ENCODE measurements around the gene EEF1G.
"Not testable (repeated sequence)": the region's sequence is repeated elsewhere in the genome, so short reads cannot be mapped to it uniquely, and the experiment has no call there.

EEF1G gene

DNA sequence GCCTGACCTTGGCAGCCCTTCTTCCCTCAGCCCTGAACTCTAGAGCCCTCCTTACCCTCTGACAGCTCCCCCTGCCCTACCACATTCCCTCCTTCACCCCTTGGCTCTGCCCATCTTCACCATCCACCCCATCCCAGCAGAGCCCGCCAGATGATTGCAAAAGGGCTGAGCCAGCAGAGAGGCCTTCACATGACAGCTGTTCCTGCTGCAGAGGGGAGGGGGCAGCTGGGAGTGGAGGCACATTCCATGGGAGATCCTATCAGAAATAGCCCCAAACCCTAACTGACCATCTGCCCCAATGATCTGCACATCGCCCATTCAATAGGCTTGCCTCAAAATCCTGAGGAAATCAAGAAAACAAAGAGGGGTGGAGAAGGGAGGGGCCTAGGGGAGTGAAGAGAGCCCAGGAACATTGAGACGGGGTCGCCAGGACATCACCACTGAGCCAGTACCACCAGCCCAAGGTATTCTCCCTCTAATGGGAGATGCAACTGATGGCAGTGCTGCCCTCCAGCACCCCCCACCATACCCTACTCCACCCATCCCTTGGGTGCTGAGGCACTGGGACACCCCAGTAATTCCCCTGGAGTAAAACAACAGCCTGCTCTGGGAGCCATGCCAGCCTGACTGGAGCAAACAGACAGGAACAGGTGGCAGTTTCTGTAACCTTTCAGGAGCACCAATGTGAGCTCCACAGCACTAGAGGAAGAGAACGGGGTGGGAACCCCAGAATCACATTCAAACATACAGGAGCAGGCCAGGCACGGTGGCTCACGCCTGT lies 19.1 kb downstream of the EEF1G start:
- DNase-seq (ENCODE audit: low spot score): no peak

GRCh38 chr11:62553839-62554361 lies 19.8 kb downstream of the EEF1G start:
- peak; percentile 87 for DNase-seq (ENCODE audit: low spot score)

GRCh38 chr11:62553080-62553838 lies 20.4 kb downstream of the EEF1G start:
- peak; percentile 95 for DNase-seq (ENCODE audit: low spot score)

DNA sequence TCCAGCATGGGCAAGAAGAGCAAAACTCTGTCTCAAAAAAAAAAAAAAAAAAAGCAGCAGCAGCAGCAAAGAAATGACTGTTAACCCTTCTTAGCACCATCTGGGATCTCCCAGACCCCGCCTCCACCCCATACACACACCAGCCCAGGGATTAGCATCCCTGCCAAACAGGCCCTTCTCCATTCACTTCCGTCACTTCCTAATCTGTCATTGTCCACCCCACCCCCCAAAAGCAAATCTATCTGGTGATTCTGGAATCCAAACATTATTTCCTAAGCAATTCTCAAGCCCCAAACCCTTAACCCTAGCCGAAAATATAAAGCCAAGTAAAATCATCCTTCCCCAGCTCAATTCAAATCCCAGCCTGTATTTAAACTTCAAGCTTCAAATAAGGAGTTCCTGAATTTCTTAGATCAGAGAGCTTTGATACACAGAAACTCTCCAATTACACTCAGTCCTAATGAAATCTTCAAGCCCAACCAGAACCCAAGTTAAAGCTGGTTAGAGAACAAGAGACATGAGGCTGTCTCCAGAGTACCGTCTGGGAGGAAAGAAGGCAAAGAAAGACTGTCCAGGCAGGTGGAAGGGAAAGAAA lies 21.1 kb downstream of the EEF1G start:
- DNase-seq (ENCODE audit: low spot score): no peak

GRCh38 chr11:62550478-62550877 lies 23.2 kb downstream of the EEF1G start:
- not testable (repeated sequence) for DNase-seq (ENCODE audit: low spot score)

GRCh38 chr11:62548545-62549335 lies 25.0 kb downstream of the EEF1G start:
- no peak for DNase-seq (ENCODE audit: low spot score)

- DNase-seq (ENCODE audit: low spot score): peak; percentile 83
Observed at GRCh38 chr11:62547691-62548281, 25.9 kb downstream of the EEF1G start.

DNA sequence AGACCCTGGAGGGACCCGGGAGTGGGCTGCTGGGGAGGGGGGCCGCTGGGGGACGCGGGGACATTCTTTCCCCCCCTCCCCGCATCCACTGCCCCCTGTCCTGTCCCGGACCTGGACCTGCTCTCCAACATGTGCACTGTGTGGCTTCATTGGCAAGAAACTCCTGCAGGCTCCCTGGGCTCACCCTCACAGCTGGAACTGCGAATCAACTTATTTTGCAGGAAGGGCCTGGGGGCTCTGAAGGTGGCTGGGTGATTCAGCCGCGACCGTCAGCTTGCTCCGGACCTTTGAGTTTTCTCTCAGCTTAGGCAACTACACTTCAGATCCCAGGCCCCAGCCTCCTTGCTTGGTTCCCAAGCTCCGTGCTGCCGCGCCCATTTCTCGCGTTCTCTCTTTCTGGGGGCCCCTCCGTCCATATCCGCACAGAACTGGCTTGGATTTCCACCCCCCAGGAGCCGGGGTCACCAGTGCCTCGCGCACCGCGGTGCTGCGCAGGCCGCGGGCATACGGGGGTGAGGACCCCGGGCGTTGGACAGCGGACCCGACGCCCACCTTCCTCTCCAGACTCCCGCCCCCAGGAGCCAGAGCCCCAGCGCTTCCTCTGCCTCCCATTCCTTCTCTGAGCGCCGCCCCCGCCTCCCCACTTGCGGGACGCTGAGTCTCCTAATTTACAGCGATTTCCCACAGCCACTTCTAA lies 26.6 kb downstream of the EEF1G start:
- DNase-seq (ENCODE audit: low spot score): peak; percentile 58

DNA sequence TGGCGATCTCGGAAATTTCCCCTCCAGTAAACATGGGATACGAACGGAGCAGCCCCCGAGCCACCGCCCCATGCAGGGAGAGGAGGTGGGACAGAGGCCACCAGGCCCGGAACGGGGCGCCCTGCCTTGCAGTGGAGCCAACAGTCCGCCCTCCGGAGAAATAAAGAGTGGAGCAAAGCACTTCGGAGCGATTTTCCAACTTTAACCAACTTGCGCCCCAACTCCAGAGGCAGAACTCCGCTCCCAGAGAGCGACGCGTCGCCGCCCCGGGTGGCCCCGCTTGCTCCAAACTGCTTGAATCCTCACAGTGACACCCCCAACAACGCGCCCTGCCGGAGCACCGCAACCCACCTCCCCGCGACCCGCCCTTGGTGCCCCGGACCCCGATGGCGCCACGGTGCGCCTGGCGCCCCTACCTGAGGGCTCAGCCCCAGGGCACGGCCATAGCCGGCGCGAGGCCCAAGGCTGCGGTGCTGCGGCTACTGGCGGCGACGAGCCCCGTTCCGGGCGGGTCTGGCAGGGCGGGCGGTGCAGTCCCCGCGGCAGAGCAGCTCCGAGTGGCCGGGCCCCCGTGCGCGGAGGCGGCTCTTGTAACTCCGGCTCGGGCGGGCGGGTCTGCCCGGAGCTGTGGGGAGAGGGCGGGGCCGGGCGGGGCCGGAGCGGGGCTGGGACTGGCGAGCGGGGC lies 27.3 kb downstream of the EEF1G start, which contains the start of gene AHNAK:
AHNAK (minus strand) TSS at position 563 of the 685 bp plus-strand sequence. CDS start 10,708 bp downstream, outside the sequence.
- peak; percentile 76 for DNase-seq (ENCODE audit: low spot score)

DNA sequence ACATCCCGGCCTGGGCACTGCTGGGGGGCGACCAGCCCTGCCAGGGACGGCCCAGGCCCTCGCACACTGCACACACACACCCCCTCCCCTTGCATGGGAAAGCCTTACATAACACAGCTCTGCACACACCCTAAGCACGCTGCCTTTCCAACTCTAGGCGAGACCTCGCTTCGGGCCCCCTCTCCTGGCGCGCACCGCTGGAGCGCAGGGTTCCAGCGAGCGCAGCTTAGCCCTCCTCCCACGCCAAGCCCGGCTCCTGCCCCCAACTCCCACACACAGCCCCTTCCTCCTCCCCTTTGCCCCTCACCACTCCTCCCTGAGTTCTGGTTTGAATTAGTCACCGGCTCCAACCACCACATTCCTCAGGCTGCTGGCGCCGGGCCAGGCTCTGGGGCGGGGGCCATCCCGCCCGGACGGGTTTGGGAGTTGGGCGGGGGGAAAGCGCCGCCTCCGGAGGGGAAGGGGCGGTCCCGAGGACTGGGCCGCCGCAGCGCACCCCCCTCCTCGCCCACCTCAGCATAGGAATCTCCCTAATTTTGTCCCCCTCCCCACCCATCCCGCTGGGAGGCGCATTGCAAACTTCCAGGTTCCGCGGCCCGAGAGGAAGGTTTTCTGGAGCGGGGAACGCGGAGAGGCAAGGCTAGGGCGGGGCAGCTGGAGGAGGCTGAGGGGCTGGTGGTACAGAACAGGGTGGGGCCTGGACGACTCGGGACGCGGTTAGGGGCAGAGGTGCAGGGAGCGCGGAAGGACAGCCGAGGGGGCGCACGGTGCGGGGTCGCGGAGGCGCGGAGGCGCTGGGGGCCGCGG lies 28.1 kb downstream of the EEF1G start:
- DNase-seq (ENCODE audit: low spot score): peak; percentile 89

DNA sequence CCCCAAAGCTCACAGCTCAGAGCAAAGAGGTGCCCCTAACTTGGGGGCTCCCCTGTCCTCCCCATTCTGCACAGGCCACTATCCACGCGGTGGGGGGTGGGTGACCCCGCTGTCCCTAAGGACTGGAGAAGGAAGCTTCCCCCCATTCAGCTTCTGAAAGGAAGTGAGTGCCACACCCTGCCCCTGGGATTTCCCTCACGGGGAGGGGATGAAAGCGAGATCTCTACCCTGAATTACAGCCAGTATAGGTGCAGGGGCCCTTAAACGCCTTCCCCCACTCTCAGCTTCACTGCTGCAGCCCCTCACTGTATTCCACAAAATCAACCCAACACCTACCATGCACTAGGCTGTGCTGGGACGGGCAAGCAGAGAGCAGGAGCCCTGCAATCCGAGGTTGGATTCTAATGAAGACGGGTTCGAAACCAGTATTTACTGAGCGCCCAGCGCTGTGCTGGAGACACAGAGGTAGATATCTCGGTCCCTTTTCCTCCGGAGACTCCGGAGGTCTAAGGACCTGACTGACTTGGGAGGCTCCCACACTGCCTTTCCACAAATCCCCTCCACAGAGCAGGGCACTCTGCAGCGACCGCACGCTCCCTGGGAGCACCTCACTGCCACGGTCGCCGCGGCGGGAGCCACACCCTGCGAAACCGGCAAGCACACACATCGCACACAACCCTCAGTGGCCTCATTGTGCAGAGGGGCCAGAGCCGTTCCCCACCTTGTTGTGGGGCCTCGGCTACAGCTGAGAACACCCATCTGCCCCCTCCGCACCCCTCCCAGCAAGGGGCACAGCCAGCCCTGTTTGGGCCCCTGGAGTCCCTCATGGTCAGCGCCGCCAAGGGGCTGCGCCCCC lies 28.9 kb downstream of the EEF1G start:
- peak; percentile 59 for DNase-seq (ENCODE audit: low spot score)

GRCh38 chr11:62543680-62544444 lies 29.8 kb downstream of the EEF1G start:
- DNase-seq (ENCODE audit: low spot score): no peak

DNA sequence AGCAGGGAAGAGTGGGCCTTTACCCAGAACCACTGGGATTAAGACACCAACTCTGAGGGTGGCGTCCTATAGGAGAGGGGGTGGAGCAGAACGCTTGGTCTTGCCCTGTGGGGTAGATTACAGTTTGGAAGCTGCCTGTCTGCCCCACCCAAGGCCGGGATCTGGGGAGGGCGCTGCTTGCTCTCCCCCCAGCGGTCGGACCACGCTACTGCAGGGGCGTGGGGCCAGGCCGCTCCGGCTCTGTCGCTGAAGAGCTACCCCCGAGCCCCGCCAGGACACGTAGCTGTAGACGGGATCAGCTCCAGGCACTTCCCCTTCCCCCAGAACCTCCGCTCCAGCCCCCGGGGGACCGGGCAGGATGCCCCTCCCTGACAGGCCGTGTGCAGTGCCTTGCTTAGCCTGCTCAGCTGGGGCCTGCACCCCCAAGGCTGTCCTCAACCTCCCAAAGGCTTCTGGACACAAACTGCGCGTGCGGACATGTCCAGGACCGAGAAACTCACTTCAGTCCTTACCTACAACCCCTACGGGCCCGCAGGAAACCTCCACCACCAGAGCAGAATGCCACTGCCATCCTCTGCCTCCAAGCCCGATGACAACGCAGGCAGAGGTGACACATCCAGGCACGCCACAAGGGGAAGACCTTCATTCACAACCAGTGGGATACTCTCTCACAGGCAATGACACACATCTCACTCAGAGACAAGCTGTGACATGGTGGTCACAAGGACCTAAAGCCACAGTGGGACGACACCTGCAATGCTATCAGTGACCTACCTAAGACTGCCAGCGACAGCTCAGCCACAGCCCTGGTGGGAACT lies 30.7 kb downstream of the EEF1G start:
- DNase-seq (ENCODE audit: low spot score): peak; percentile 82

DNA sequence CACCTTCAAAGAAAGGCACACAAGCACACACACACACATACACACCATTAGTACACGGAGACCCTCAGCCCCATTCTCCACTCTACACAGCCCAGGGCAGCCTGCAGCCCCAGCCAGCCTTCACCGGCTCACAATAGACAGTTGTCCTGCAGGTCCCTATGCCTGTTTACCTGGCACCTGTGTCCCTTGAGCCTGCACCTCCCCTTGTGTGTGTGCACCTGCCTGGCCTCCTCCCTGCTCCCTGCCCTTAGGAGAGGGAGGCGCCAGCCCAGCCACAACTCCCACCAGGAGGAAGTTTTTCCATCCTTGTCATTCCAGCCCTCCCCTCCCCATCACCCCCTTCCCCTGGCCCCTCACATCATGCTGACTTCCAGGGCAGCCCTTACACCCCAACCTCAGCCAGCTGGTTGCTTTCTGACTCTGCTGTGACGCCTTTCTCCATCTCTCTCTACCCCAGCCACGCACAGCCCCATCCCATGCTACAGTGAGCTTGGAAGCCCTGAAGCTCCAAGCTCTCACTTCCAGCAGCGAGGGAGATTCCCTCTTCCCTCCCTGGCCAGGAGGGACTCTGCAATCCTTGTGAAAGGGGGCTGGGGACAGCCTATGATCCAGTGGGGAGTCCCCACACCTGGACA lies 31.5 kb downstream of the EEF1G start:
- no peak for DNase-seq (ENCODE audit: low spot score)

GRCh38 chr11:62540804-62541701 lies 32.6 kb downstream of the EEF1G start:
- no peak for DNase-seq (ENCODE audit: low spot score)
